ENCODE results near the gene ECHDC3. TPM values are rescaled to one million over a fixed set of nuclear protein-coding genes. Genes with fewer than 3 reads are reported as not detected.

Gene ECHDC3
- total and polyA plus RNA-seq, 4 donors: 14.2 to 48.3 (median 31.4) TPM

GRCh38 chr10:11714750-11715365, 27.3 kb upstream of the ECHDC3 start:
- Histone ChIP-seq H3K27me3 (ENCODE audit: control insufficient read depth in 3 of 3, insufficient read depth in 3 of 3, low read length in 2 of 3) (no peaks in the 10 kb centered on the region), H3K9ac (ENCODE audit: insufficient read depth in 1 of 2, low read length in 2 of 2) (no peak overlapping the region), H3K27ac (ENCODE audit: low read depth in 1 of 2, low read length in 1 of 2) (no peak overlapping the region), H3K4me1 (ENCODE audit: control insufficient read depth in 5 of 5, insufficient read depth in 5 of 5, low read length in 5 of 5) (peaks cover 0 to 4% (median 0%) of the 10 kb centered on the region in 5 donors), H3K36me3 (ENCODE audit: control insufficient read depth in 4 of 4, insufficient read depth in 4 of 4, low read length in 4 of 4) (no peaks in the 10 kb centered on the region), H3K4me3 (no peak overlapping the region), H3K9me3 (ENCODE audit: control insufficient read depth in 4 of 4, insufficient read depth in 3 of 4, low read length in 3 of 4) (peaks cover 0 to 4% (median 1%) of the 10 kb centered on the region in 4 donors)
- TF ChIP-seq CTCF (IDR thresholded peaks at IDR 0.05; ENCODE audit: control extremely low read depth, extremely low read depth): no peak
- 89 to 91% methylated on average over 9 of the region's 9 CpGs for WGBS, 2 donors
- DNase-seq: no peak
- no peak for ATAC-seq (ENCODE audit: insufficient read depth, low FRiP score)

- ATAC-seq (ENCODE audit: insufficient read depth, low FRiP score) (peak; percentile 64), DNase-seq (peak; percentile 15 to 58 (median 20))
- TF ChIP-seq CTCF (IDR thresholded peaks at IDR 0.05; ENCODE audit: control extremely low read depth, extremely low read depth): no peak
- WGBS, 2 donors: 66 to 77% methylated on average over 13 of the region's 13 CpGs
- Histone ChIP-seq H3K4me1 (ENCODE audit: control insufficient read depth in 5 of 5, insufficient read depth in 5 of 5, low read length in 5 of 5) (peaks cover 0 to 4% (median 0%) of the 10 kb centered on the region in 5 donors), H3K9ac (ENCODE audit: insufficient read depth in 1 of 2, low read length in 2 of 2) (no peak overlapping the region), H3K27ac (ENCODE audit: low read depth in 1 of 2, low read length in 1 of 2) (peak overlapping the region in 1 of 2 donors; percentile 59), H3K27me3 (ENCODE audit: control insufficient read depth in 3 of 3, insufficient read depth in 3 of 3, low read length in 2 of 3) (no peaks in the 10 kb centered on the region), H3K9me3 (ENCODE audit: control insufficient read depth in 4 of 4, insufficient read depth in 3 of 4, low read length in 3 of 4) (peaks cover 0 to 4% (median 1%) of the 10 kb centered on the region in 4 donors), H3K4me3 (no peak overlapping the region), H3K36me3 (ENCODE audit: control insufficient read depth in 4 of 4, insufficient read depth in 4 of 4, low read length in 4 of 4) (no peaks in the 10 kb centered on the region)
Observed at GRCh38 chr10:11715815-11716494, 26.2 kb upstream of the ECHDC3 start.

GRCh38 chr10:11716686-11717085, 25.5 kb upstream of the ECHDC3 start:
- Histone ChIP-seq H3K27ac (ENCODE audit: low read depth in 1 of 2, low read length in 1 of 2) (no peak overlapping the region), H3K27me3 (ENCODE audit: control insufficient read depth in 3 of 3, insufficient read depth in 3 of 3, low read length in 2 of 3) (no peaks in the 10 kb centered on the region), H3K9me3 (ENCODE audit: control insufficient read depth in 4 of 4, insufficient read depth in 3 of 4, low read length in 3 of 4) (peaks cover 0 to 4% (median 1%) of the 10 kb centered on the region in 4 donors), H3K9ac (ENCODE audit: insufficient read depth in 1 of 2, low read length in 2 of 2) (no peak overlapping the region), H3K4me3 (no peak overlapping the region), H3K36me3 (ENCODE audit: control insufficient read depth in 4 of 4, insufficient read depth in 4 of 4, low read length in 4 of 4) (no peaks in the 10 kb centered on the region), H3K4me1 (ENCODE audit: control insufficient read depth in 5 of 5, insufficient read depth in 5 of 5, low read length in 5 of 5) (peaks cover 0 to 4% (median 0%) of the 10 kb centered on the region in 5 donors)
- no peak for TF ChIP-seq CTCF (IDR thresholded peaks at IDR 0.05; ENCODE audit: control extremely low read depth, extremely low read depth)
- DNase-seq: no peak
- 94 to 99% methylated on average over 4 of the region's 4 CpGs for WGBS, 2 donors
- no peak for ATAC-seq (ENCODE audit: insufficient read depth, low FRiP score)
